Activated CD8-positive, alpha-beta memory T cell treated with anti-CD3 and anti-CD28 coated beads, Interleukin-2, amount 50 U/mL, for 4 hours (primary cell): ENCODE measurements around the gene LRFN4.

Experiments used
- DNase-seq: peaks from one replicate; pipeline ENCODE4 v3.0.0-alpha.2; 2020

Gene LRFN4

GRCh38 chr11:66845876-66846212 is 11.0 kb upstream of the LRFN4 start:
- no peak for DNase-seq

- DNase-seq, result no peak
Measured at GRCh38 chr11:66846671-66847091, 10.2 kb upstream of the LRFN4 start.

- no peak for DNase-seq
Measured at GRCh38 chr11:66847461-66848232, 9.2 kb upstream of the LRFN4 start.

GRCh38 chr11:66848671-66849500 is 8.0 kb upstream of the LRFN4 start:
- DNase-seq, result no peak

GRCh38 chr11:66849501-66850234 is 7.2 kb upstream of the LRFN4 start:
- no peak for DNase-seq

DNA sequence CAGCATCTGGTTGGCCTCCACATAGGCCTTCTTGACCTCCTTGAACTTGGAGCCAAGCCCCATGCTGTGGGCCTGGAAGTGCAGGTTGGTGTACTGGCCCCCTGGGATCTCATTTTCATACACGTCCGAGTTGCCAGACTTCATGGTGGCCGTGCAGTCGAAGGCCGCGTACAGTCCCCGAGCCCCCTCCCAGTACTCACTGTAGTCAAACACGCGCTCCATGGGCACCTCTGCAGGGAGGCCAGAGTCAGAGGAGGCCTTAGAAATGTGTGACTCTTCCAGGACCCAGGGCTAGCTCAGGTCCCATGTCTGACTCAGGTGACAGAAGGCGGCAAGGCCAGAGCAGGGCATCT is 6.7 kb upstream of the LRFN4 start:
- no peak for DNase-seq

DNA sequence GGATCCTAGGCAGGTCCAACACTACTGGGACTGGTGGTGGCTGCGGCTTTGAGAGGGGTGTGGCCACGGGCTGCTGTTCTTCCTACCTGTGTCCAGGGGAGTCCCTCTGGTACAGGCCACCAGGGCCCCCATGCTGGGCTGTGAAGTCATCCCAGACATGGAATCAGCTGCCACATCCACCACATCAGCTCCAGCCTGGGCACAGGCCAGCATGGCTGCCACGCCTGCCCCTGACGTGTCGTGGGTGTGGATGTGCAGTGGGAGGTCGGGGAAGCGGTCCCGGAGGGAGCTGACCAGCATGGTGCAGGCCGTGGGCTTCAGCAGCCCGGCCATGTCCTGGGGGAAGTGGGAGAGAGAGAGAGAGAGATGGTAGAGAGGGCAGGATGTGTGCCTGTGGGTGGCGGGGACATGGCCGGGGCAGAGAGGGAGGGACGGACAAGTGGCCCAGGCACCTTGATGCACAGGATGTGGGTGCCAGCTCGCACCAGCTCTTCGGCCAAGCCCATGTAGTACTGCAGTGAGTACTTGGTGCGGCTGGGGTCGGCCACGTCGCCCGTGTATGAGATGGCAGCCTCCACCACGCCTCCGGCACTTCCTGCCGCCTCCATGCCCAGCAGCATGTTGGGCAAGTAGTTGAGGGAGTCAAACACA is 6.2 kb upstream of the LRFN4 start:
- no peak for DNase-seq

GRCh38 chr11:66851239-66851596 is 5.6 kb upstream of the LRFN4 start:
- DNase-seq, result no peak

DNA sequence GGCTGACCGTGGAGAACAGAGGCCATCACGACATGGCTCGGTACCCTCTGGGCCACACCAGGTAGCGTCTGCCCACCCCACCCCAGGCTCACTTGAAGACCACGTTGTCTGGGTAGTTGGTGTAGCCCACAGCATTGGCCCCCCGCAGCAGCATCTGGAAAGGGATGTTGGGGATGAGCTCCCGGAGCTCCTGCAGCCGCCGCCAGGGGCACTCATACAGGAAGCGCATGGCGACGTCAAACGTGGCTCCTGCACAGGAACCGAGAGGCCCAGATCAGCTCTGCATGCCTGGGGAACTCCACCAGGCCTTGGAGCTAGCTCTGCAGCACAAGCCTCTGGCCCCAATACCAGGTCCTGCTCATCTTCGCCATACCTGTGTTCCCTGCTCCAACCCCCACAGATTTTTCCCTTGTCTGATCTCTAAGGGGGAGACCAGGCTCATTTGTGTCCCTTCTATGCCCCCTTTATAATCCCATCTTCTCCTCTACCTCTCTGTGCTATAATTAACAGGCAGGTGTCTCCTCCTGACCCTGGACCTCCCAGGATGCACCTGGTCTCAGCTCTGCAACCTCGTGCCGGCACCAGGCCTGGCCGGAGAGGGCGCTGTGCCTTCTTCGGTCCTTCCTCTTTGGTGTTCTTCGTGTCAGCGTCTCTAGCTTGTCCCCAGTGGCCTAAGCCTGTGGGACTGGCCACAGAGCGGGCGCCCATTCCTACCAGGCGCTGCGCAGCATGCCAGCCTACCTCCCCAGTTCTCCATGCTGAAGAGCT is 5.0 kb upstream of the LRFN4 start:
- DNase-seq, result no peak

GRCh38 chr11:66852466-66853241 is 4.2 kb upstream of the LRFN4 start:
- DNase-seq, result no peak

GRCh38 chr11:66853242-66854229 is 3.3 kb upstream of the LRFN4 start:
- DNase-seq, result no peak

GRCh38 chr11:66854231-66854661 is 2.6 kb upstream of the LRFN4 start:
- no peak for DNase-seq

- DNase-seq, result no peak
Measured at GRCh38 chr11:66854729-66855211, 2.1 kb upstream of the LRFN4 start.

- no peak for DNase-seq
Measured at GRCh38 chr11:66855574-66856495, 1.0 kb upstream of the LRFN4 start.

- DNase-seq, result no peak
Measured at GRCh38 chr11:66857234-66857926, 516 bp downstream of the LRFN4 start.

GRCh38 chr11:66857927-66858185 is 992 bp downstream of the LRFN4 start:
- no peak for DNase-seq

DNA sequence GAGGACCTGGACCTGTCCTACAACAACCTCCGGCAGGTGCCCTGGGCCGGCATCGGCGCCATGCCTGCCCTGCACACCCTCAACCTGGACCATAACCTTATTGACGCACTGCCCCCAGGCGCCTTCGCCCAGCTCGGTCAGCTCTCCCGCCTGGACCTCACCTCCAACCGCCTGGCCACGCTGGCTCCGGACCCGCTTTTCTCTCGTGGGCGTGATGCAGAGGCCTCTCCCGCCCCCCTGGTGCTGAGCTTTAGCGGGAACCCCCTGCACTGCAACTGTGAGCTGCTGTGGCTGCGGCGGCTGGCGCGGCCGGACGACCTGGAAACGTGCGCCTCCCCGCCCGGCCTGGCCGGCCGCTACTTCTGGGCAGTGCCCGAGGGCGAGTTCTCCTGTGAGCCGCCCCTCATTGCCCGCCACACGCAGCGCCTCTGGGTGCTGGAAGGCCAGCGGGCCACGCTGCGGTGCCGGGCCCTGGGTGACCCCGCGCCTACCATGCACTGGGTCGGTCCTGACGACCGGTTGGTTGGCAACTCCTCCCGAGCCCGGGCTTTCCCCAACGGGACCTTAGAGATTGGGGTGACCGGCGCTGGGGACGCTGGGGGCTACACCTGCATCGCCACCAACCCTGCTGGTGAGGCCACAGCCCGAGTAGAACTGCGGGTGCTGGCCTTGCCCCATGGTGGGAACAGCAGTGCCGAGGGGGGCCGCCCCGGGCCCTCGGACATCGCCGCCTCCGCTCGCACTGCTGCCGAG is 1.5 kb downstream of the LRFN4 start:
- DNase-seq, result no peak
